IPS DF 6.9 (cell line): ENCODE measurements around the gene ACTR3.

ENCODE experiments used
- DNase-seq: peaks from one replicate; pipeline ENCODE4 v3.0.0-alpha.2; 2013; ENCODE audit warnings: low read depth, low spot score
- H3K27ac ChIP-seq: one replicate; pipeline ENCODE4 v1.5.1; 2013; ENCODE audit warnings: low read length, control low read depth
- H3K27me3 ChIP-seq: 2 replicates; pipeline ENCODE4 v1.6.1; 2013; ENCODE audit warnings: mild to moderate bottlenecking, low read length; ENCODE audit not compliant: control insufficient read depth, insufficient read depth
- H3K36me3 ChIP-seq: 2 replicates; pipeline ENCODE4 v1.6.1; 2013; ENCODE audit warnings: low read length; ENCODE audit not compliant: control insufficient read depth, insufficient read depth
- H3K4me1 ChIP-seq: 2 replicates; pipeline ENCODE4 v1.6.1; 2013; ENCODE audit warnings: low read length; ENCODE audit not compliant: control insufficient read depth, insufficient read depth
- H3K4me3 ChIP-seq: 2 replicates; pipeline ENCODE4 v1.5.1; 2013; ENCODE audit warnings: mild to moderate bottlenecking, low read length
- H3K9me3 ChIP-seq: 2 replicates; pipeline ENCODE4 v1.6.1; 2013; ENCODE audit warnings: low read length, inconsistent platforms; ENCODE audit not compliant: control insufficient read depth, insufficient read depth
- WGBS: extraction: QIAGEN DNeasy Blood & Tissue Kit; methylation state at CpG from one replicate; pipeline ENCODE4 v1.1.7; 2013; ENCODE audit warnings: mixed read lengths, missing lambda C conversion rate; ENCODE audit not compliant: insufficient read length, insufficient coverage; 5-methylcytosine and 5-hydroxymethylcytosine counted together

Gene ACTR3

GRCh38 chr2:113964436-113964835, 74.5 kb downstream of the ACTR3 start:
- H3K27ac ChIP-seq: no peak overlapping the region
- no peaks in the 10 kb centered on the region for H3K4me1 ChIP-seq
- no peak for DNase-seq
- no peaks in the 10 kb centered on the region for H3K27me3 ChIP-seq
- no peaks in the 10 kb centered on the region for H3K36me3 ChIP-seq
- no peaks in the 10 kb centered on the region for H3K9me3 ChIP-seq
- no peak overlapping the region for H3K4me3 ChIP-seq
- no CpG with 5 or more reads among the region's 5 CpGs for WGBS

- Histone ChIP-seq H3K9me3 (no peaks in the 10 kb centered on the region), H3K36me3 (no peaks in the 10 kb centered on the region), H3K27ac (no peak overlapping the region), H3K4me1 (no peaks in the 10 kb centered on the region), H3K27me3 (no peaks in the 10 kb centered on the region), H3K4me3 (no peak overlapping the region)
- DNase-seq: no peak
- no CpG with 5 or more reads among the region's 5 CpGs for WGBS
Observed at GRCh38 chr2:113965228-113965627, 75.3 kb downstream of the ACTR3 start.

- Histone ChIP-seq H3K27ac (no peak overlapping the region), H3K9me3 (no peaks in the 10 kb centered on the region), H3K27me3 (no peaks in the 10 kb centered on the region), H3K4me3 (no peak overlapping the region), H3K36me3 (no peaks in the 10 kb centered on the region), H3K4me1 (no peaks in the 10 kb centered on the region)
- no CpG with 5 or more reads among the region's 1 CpG for whole genome bisulfite sequencing
- DNase-seq: peak; percentile 22
Observed at GRCh38 chr2:113965644-113966043, 75.8 kb downstream of the ACTR3 start.

GRCh38 chr2:113966171-113966570, 76.3 kb downstream of the ACTR3 start:
- H3K27me3 ChIP-seq: no peaks in the 10 kb centered on the region
- H3K4me3 ChIP-seq: no peak overlapping the region
- DNase-seq: no peak
- no peaks in the 10 kb centered on the region for H3K4me1 ChIP-seq
- H3K9me3 ChIP-seq: no peaks in the 10 kb centered on the region
- no peaks in the 10 kb centered on the region for H3K36me3 ChIP-seq
- H3K27ac ChIP-seq: no peak overlapping the region
- WGBS: no CpG with 5 or more reads among the region's 5 CpGs

GRCh38 chr2:113966832-113967231, 76.9 kb downstream of the ACTR3 start:
- Histone ChIP-seq H3K4me3 (no peak overlapping the region), H3K36me3 (no peaks in the 10 kb centered on the region), H3K4me1 (no peaks in the 10 kb centered on the region), H3K9me3 (no peaks in the 10 kb centered on the region), H3K27ac (no peak overlapping the region), H3K27me3 (no peaks in the 10 kb centered on the region)
- DNase-seq: no peak
- no CpG with 5 or more reads among the region's 5 CpGs for WGBS

- no peaks in the 10 kb centered on the region for H3K36me3 ChIP-seq
- no peak overlapping the region for H3K4me3 ChIP-seq
- no peaks in the 10 kb centered on the region for H3K27me3 ChIP-seq
- no peak for DNase-seq
- H3K9me3 ChIP-seq: no peaks in the 10 kb centered on the region
- H3K27ac ChIP-seq: no peak overlapping the region
- H3K4me1 ChIP-seq: no peaks in the 10 kb centered on the region
- WGBS: no CpG with 5 or more reads among the region's 1 CpG
Observed at GRCh38 chr2:113967272-113967671, 77.4 kb downstream of the ACTR3 start.

- Histone ChIP-seq H3K36me3 (no peaks in the 10 kb centered on the region), H3K9me3 (no peaks in the 10 kb centered on the region), H3K27me3 (no peaks in the 10 kb centered on the region), H3K4me1 (no peaks in the 10 kb centered on the region), H3K4me3 (no peak overlapping the region), H3K27ac (no peak overlapping the region)
- DNase-seq: no peak
- no CpG with 5 or more reads among the region's 3 CpGs for WGBS
Observed at GRCh38 chr2:113972766-113973165, 82.9 kb downstream of the ACTR3 start.

GRCh38 chr2:113973810-113974209, 83.9 kb downstream of the ACTR3 start:
- H3K27me3 ChIP-seq: no peaks in the 10 kb centered on the region
- H3K4me3 ChIP-seq: no peak overlapping the region
- no peaks in the 10 kb centered on the region; the same call in 1 of the 2 replicates for H3K9me3 ChIP-seq
- no CpG with 5 or more reads among the region's 4 CpGs for WGBS
- no peak overlapping the region for H3K27ac ChIP-seq
- no peak for DNase-seq
- H3K36me3 ChIP-seq: no peaks in the 10 kb centered on the region
- no peaks in the 10 kb centered on the region for H3K4me1 ChIP-seq

GRCh38 chr2:113974727-113975126, 84.8 kb downstream of the ACTR3 start:
- no peak overlapping the region for H3K27ac ChIP-seq
- no peak overlapping the region for H3K4me3 ChIP-seq
- no peaks in the 10 kb centered on the region for H3K36me3 ChIP-seq
- DNase-seq: no peak
- no peaks in the 10 kb centered on the region for H3K4me1 ChIP-seq
- H3K27me3 ChIP-seq: no peaks in the 10 kb centered on the region
- no peaks in the 10 kb centered on the region; the same call in 1 of the 2 replicates for H3K9me3 ChIP-seq
- WGBS: no CpG with 5 or more reads among the region's 4 CpGs

- Histone ChIP-seq H3K4me1 (no peaks in the 10 kb centered on the region), H3K36me3 (no peaks in the 10 kb centered on the region), H3K4me3 (no peak overlapping the region), H3K27me3 (no peaks in the 10 kb centered on the region), H3K27ac (no peak overlapping the region), H3K9me3 (peaks cover 2% of the 10 kb centered on the region; the same call in 1 of the 2 replicates)
- DNase-seq: no peak
- no CpG with 5 or more reads among the region's 7 CpGs for WGBS
Observed at GRCh38 chr2:113976277-113976928, 86.5 kb downstream of the ACTR3 start.

- no peak for DNase-seq
- Histone ChIP-seq H3K4me3 (no peak overlapping the region), H3K27me3 (no peaks in the 10 kb centered on the region; the same call in 1 of the 2 replicates), H3K27ac (no peak overlapping the region), H3K36me3 (no peaks in the 10 kb centered on the region), H3K9me3 (peaks cover 4% of the 10 kb centered on the region), H3K4me1 (no peaks in the 10 kb centered on the region)
- no CpG with 5 or more reads among the region's 8 CpGs for WGBS
Observed at GRCh38 chr2:113977060-113977659, 87.3 kb downstream of the ACTR3 start.
